Endometrial microvascular endothelial cells (primary cell): ENCODE data around the gene TNFAIP8L3. TPM values are rescaled to one million over a fixed set of nuclear protein-coding genes. Genes with fewer than 3 reads are reported as not detected.

Experiments
- in situ Hi-C: cut with HindIII; loops from 2 replicates; pipeline ENCODE4 v1.10.0; 2017; ENCODE audit warnings: low sequenced_read_pairs, low pct_unique_long_range_greater_than_20kb; ENCODE audit errors: inconsistent ontology term
- total RNA-seq: library from RNA; depleted of rRNA; stranded (reverse); fragments of >200 nt; gene quantifications from one replicate; pipeline ENCODE4 v1.2.3, GENCODE V29; 2015; ENCODE audit errors: inconsistent ontology term

Gene TNFAIP8L3
- total RNA-seq, 1 donor from 2014 or later = 17.7 TPM

DNA sequence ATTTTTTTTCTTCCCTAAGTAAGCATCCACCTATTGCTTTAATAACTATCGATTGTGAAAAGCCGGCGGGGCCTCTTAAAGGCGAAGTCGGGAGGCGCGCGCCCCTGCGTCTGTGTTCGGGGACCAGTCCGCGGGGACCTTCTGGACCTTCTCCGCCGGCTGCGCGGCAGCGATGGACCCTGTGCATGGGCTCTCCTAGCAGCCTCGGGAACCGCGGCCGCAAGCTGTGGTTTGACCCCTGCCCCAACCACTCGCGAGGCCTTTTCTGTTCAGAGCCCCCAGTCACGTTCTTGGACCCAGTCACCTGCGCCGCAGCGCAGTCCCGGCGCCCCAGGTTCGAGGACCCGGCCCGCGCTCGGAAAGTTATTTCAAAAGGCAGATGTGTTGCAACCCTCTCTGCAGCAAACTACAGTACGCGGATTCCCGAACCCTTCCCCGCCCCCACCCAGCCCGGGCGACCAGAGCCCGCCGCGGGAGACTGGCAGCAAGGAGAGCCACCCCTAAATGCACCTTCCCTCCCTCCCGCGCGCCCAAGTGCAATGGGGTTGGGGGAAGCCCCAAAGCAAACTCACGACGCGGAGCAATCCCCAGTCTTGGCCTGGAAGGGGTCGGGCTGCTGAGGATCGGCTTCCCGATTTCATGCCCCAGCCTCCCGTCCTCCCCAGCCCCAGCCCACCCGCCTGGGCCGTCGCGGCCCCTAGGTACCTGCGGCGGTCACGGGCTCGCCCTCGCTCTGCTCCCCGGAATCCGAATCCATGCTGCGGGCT, 684 bp downstream of the TNFAIP8L3 start:
- in situ Hi-C loops = no loop called here

DNA sequence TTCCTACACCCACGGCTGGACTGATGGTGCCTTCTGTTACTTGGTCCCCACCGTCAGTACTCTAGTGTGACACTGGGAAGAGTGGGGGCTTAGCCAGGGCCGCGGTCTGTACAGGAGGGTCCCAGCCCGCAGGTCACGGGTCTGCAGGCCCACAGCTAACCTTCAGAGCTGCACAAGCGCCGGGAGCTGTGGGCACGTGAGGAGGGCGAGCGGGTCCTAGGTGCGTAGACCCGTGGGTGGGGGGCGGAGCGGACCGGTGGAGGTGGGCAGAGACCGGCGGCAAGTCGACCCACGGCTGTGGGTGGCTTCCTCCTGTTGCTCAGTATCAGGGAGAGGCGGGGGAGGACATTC, 1.2 kb downstream of the TNFAIP8L3 start:
- in situ Hi-C loops = no loop called here

DNA sequence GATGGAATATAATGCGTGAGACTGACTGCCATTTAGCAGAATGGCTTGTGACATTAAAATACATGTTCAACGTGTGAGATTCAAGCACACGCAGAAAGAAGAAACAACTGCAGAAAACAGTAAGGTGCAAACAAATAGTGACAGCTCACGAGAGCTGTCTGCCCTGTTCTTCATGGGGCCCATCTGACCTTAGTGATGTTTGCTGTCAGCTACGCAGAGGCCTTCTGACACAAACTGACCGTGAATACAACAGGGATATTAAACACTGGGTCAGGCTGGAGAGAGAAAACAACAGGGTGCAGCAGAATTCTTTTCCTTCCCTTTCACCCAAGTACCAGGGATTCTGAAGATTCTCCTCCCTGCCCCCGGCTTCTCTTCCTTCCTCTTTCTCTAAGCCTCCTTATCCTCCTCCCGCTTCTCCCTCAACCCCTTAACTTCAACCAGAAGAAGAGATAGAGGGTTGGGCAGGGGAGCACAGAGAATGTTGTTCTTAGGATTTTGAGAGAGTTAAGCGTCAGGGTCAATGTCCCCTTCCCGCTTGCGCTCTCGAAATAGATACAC, 2.1 kb downstream of the TNFAIP8L3 start:
- in situ Hi-C loops = no loop called here

DNA sequence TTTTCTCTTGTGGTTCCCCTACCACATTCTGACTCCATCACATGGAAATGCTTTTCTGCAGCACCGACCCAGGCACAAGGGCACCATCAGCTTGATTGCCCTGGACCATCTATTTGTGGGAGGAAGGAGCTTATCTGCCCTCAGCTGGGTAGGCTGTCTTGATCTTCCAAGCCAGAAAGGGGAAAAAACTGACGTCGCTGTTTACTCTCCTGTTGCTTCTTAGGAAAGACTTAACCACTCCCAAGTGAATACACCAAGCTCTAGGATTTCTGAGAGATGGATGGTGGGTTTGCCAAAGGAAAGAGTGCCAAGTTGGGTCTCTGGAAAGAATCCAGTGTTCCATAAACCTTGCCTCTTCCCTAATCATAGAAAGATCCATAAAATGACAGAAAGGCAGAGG, 4.0 kb downstream of the TNFAIP8L3 start:
- in situ Hi-C loops = no loop called here

DNA sequence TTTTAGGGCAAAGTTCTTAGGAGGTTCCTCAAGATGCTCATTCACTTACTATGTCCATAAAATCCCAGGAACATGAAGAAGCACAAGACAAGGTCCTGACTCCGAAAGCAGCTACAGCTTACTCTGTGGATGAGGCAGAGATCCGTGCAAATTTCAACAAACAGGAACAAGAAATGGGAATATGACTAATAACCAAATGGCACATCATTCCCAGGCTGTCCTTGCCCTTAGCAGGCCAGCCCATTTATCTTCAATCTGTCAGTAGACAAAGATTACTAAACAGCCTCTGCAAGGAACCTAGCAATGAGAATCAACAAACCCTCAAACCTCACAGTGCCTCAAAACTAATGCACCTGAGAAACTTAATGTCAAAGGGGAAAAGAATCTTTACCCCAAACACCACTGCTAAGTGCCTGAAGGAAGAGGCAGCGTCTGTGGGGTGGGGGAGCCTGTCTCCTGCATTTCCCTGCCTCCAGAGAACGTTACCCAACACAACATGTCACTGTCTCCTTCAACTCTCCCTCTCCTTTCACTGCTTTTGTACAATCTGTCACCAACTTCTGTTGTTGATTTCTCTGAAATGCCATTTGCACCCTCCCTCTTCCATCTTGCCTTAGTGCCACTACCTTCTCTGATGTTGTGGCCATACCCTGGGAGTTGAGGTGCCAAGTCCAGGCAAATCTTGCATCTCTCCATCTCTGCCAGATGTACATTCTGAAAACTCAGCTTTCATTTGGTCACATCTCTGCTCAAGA, 4.8 kb downstream of the TNFAIP8L3 start:
- in situ Hi-C loops = no loop called here

DNA sequence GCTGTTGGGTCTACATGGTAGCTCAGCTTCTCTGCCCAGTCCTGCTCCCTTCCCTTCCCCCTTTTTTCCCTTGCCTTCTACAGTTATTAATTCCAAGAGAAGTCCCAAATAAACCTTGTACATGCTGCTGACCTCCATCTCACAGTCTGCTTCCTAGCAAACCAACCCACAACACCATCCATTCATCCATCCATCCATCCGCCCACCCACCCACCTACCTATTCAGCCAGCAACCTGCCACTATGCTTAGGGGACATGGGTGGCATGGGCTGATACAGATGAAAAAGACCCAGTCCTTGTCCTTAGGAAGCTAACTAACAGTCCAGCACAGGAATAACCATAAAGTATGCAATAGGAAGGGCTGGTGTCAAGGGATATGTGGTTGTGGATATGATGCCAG, 5.7 kb downstream of the TNFAIP8L3 start:
- in situ Hi-C loops = no loop called here

DNA sequence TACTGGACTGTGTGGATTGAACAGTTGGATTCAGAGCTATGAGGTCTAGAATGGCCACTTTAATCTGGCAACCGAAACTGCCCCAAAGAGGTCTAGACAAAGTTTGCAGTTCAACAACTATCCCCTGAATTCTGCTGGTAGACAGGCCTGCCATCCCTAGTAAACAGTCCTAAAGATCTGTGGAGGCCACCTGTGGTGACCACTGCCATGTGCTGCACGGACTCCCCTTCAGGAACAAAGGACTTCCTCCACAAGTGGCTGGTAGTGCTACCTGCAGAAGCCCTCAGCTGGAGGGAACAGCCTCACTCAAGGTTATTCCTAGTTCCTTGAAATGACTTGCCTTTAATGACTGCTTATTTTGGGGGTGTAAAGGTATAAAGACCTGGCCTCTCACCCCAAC, 6.1 kb downstream of the TNFAIP8L3 start:
- in situ Hi-C loops = no loop called here

DNA sequence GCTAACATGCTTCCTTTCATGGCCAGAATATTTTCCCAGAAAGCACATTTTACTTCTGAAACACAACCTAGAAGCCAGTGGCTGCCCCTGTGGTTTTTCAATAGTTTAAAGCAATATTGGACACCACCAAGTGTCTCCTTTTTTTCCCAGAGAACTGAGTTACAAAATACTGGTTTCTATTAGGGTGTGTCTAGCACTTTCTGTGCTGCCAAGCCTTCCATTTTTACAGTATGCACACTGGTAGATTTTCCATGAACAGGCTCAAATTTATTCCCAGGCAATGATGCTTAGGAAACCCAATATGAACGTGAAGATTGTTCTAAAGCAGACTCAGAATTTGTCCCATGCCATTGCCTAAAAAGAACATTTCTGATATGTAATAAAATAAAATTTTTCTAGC, 7.2 kb downstream of the TNFAIP8L3 start:
- in situ Hi-C loops = no loop called here

DNA sequence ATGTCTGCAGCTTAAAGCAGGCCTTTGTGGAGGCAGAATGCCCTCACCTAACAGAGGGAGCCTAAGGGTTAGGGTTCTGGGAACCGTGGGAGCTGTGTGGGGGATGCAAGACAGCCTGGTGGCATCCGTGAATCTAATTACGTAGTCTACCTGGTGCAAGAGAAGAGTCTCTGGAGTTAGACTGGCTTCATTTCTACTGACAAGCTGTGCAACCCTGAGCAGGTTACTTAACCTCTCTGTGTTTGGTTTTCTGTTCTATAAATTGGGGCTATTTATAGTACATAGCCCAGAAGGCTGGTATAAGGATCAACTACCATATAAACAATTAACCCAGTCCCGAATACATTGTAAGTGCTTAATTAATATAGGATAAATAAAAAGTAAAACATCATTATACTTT, 8.3 kb downstream of the TNFAIP8L3 start:
- in situ Hi-C loops = no loop called here

DNA sequence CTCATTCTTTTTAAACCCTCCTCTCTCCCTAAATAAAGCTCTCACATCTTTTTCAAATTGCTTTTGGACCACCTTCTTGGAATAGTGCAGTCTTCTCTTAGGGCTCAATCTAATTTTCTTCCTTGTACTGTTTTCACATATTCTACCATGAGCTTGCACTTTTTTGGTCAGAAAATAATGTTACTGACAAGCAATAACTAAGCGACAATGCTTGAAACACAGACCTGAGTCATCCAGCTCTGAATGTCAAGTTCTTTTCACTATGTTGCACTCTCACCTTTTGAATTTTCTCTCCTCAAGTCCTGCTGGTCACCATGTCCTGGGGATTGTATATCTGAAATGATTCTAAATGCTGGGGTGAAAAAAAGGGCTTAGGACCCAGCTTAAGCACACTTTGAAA, 8.9 kb downstream of the TNFAIP8L3 start:
- in situ Hi-C loops = no loop called here

DNA sequence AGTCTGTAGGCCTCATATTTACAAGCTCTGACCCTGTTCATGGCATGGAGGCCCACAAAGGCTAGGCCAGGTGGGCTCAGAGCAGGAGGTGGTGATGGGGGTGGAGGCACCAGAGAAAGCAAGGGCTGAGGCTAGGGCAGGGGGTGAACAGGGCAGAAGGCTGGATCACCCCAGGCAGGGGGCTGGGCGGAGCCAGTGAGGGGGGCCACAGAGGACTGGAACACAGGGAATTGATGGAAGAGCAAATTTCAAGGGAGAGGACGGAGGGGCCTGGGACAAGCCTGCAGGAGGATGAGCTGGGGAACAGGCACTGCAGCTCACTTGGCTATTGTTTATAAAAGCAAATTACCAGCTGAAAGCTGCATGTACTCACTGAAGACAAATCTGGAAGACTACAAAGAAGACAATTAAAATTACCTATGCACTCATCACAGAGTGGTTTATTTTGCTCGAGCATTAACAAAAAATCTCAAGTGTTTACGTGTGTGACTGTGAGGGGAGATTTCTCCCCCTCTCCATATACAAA, 11.0 kb downstream of the TNFAIP8L3 start:
- in situ Hi-C loops = no loop called here

DNA sequence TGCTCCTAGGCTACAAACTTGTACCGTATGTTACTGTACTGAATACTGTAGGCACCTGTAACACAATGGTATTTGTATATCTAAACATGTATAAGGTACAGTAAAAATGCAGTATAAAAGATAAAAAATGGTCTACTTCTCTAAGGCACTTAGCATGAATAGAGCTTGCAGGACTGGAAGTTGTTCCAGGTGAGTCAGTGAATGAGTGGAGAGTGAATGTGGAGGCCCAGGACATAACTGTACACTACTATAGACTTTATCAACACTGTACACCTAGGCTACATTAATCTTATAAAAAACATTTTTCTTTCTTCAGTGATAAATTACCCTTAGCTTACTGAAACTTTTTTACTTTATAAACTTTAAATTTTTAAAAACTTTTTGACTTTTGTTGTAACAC, 12.5 kb downstream of the TNFAIP8L3 start:
- in situ Hi-C loops = no loop called here

DNA sequence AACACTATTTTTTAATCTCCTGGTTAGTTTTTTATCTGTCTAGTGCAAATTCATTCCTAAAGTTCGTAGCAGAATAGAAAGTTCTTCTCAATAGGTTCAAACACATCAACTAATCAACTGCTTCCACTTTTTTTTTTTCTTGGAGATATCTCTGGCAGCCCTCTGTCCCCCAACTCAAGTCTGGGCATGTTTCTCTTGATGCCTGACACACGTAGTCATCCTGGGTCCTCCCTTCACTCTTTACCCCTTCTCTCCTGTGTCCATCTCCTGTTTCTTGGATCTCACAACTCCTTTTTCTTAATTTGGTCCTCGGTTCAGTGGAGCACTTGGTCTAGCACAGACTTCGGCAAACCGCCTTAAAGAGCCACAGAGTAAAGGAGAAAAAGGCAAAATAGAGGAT, 14.4 kb downstream of the TNFAIP8L3 start:
- in situ Hi-C loops = no loop called here

DNA sequence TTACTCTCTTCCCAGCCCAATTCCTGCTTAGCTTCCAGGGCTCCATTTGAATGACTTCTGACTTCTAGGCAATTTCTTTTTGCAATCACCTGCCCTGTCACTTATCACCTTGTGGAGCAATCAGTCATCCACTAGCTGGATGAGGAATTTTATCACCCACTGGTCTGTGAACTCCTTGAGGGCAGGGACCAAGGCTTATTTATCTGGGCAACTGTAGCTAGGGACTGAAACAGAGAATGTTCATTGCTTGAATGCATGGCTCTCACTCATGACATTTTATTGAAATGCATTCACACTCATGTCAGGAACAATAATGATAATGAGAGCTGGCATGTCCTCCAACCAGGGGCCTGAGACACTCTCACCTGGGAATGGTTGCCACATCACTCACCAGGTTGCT, 15.5 kb downstream of the TNFAIP8L3 start:
- in situ Hi-C loops = no loop called here

DNA sequence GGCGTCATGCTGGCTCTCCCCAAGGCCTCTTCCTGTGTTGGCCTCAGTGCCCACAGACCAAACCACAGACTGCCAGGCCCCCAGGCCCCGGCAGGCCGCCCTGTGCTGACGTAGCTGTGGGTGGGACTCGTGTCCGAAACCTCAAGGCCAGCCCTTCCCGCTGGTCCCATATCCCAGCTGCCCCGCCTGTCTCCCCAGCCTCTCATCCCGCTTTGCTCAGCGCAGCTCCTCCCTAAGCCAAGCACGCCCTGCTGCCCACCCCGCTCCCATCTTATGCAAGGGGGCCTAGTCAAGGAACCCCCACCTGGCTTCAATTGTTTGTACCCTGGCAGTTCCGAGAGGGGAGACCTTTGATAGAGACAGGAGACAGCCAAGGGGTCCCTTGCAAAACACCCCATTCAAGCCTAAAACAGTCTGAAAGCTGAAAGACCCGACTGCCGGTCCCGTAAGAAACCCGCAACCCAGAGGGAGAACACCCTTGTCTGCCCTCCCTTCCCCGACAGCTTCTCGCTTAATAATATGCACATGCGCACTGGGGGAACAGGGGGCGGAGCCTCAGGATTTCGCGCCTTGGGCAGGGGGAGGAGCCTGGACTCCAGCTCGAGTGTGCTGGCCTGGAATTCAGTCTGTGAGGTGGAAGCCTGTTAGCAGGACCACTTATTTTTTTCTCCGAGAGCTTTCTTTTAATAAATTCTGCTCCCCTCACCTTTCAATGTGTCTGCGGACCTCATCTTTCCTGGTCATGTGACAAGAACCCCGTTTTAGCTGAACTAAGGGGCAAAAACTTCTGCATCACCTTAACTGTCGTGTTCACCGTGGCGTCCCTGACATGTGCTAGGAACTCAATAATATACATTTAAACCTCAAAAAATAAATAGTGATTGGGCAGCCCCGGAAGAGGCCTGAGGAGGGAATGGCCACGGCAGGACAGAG, 17.2 kb downstream of the TNFAIP8L3 start:
- in situ Hi-C loops = no loop called here

DNA sequence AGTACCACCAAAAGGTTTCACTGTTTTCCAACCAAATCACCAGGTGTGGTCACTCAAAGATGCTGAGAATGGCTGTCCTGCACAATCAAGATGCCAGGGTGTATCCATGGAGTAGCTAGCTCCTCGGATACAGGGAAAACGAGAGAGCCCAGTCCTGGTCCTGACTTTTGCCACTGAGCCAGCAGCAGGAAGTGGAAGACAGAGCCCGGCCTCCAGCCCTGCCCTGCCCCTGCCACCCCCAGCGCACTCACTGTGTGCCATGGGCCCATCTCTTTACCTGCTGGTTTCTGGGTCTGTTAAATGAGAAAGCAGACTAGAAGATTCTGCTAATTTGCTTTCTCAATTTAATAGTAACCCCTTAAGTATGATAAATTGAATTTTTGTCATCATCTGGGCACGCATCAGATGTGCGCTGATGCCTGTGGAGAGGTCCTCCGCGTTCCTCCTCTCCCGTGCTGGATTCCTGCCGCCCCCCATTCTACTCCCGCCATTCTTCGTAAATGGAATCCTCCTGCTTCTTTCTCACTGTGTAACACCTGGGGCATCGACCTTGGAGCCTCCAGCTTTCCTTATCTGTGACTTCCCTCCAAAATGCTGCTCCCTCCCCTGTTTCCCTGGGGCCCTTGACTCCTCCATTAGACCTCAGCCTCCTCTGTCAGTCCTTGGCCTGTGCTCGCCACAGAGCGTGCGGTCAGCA, 18.0 kb downstream of the TNFAIP8L3 start:
- in situ Hi-C loops = no loop called here

DNA sequence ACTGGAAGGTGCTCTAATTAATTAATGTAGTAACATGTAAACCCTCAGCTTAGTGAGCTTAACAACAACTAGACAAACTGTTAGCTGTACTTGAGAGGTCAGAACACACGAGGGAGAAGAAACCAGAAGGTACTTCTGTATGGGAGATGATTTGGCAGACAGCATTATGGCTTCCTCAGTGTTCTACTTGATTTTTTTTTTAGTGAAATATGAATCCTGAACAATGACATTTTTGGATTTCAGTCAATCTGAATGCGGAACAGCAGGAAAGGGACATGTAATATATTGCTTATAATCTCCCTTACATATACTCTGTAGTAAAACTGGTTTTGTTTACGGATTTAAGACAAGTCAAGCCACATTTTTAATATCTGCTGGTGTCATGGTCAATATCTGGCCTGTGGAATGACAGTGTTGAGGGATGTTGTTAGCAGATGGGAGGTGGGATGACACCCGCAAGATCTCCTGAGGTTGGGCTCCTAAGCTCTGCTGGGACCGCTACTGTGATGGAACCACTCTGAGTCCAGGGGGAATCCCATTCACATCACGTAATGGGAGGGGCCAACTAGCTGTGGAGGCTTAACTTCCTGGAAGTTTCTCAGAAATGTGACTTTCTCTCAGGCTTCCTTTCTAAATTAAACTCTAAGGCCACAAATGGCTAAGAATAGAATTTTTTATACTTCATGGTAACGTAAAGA, 18.7 kb downstream of the TNFAIP8L3 start:
- in situ Hi-C loops = no loop called here

DNA sequence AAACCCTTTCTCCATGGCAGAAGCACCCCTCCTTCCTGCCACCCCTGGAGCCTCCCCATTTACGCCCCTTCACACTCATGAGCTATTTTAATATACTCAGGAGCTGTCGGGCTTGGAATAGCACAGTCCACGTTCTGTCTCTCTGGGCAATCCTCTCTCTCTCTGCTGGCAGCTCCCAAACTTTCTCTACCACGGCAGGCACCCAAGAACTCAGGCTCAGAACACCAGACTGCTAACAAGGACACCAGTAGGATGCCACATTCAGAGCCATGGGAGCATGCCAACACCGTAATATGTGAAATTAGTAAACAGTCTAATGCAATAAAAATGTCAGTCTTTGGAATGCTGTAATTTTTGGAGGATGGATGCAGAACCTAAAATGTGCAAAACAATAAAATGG, 19.3 kb downstream of the TNFAIP8L3 start:
- in situ Hi-C loops = no loop called here
